HG02763 (cell line): ENCODE measurements around the gene FAM171A1.
A peak's percentile ranks its signal among the peaks of the same experiment; 100 is the strongest.
"Not testable (repeated sequence)": the region's sequence is repeated elsewhere in the genome, so short reads cannot be mapped to it uniquely, and the experiment has no call there.

Experiments used
- ATAC-seq: cut with Tn5 transposase; IDR thresholded peaks from one replicate; pipeline ENCODE4 v1.9.1; 2021; ENCODE audit warnings: mild to moderate bottlenecking, moderate library complexity; ENCODE audit not compliant: unreplicated experiment

Gene FAM171A1

DNA sequence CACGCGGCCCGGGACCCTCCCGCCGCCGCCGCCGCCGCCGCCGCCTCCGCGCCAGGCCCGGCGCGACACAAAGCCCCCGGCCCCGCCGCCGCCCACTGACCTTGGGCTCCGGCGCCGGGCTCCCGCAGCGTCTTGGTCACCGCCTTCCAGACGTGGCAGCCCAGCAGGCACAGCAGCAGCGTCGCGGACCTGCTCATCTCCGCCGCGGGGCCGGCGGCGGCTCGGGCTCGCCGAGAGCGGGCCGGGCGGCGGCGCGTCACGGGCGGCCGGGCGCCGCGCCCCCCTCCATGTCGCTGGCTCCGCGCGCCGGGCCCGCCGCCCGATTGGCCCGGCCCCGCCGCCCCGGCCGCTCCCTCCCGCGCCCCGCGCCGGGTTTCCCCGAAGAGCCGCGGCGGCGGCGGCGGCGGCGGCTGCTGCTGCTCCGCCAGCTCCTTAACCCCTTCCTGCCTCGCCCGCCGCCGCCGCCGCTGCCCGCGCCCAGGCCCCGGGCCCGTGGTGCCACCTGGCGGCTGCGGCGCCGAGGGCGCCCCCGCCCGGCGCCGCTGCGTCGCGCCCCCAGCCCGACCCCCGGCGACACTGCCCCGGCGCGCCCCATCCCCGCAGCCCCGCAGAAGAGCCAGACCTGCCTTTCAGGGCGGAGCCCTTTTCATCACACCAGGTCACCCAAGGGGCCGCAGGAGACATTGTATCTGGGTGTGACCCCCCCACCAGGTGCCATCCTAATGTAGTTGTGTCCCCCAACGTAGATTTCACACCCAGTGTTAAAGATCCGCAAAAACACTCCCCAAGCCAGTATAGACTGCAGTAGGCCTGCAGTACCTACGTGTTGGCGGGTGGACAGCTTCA, at the start of gene FAM171A1:
Gene FAM171A1, minus strand, starts transcription at position 434 of the 846 bp plus-strand sequence. Its CDS starts 237 bp downstream, at position 197.
- peak; percentile 37 for ATAC-seq

DNA sequence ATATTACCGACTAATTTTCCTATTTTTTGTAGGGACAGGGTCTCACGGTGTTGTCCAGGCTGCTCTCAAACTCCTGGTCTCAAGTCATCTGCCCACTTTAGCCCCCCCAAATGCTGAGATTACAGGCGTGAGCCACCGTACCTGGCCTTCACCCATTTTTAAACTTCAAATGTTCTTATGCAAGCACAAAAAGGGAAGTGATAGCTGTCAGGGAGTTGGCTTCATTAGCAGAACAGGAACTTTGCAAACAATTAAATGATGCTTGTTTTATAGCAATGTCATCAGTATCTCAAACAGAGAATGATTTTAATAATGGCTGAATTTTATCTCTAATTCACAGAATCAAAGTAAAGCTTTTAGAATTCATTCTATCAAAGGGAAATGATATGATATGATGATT, 49.8 kb upstream of the FAM171A1 start:
- no peak for ATAC-seq

DNA sequence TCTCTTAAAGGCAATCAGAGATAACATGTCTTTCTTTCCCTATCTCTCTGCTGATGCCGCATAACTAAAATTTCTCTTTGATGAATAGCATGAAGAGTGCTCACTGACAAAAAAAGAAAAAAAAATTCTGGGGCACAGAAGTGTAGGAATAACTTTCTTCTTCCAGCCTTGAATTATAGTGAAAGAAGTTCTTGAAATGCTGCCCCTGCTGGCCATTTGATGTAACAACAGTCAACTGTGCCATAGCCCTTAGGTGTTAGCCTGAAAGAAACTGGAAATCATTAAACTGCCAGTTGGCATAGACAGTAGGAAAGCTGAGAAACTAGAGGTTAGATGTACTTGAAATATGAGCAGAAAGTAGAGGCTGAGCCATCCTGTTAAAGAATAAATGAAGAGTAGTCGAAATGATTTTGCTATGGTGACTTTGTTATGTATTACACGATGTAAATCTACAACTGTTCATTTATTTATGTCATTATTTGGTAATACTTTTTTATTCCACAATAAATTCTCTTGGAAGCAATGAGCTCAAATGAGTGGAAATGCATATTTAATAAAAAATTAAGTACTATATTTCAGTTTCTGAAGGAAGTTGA, 48.3 kb upstream of the FAM171A1 start:
- no peak for ATAC-seq

DNA sequence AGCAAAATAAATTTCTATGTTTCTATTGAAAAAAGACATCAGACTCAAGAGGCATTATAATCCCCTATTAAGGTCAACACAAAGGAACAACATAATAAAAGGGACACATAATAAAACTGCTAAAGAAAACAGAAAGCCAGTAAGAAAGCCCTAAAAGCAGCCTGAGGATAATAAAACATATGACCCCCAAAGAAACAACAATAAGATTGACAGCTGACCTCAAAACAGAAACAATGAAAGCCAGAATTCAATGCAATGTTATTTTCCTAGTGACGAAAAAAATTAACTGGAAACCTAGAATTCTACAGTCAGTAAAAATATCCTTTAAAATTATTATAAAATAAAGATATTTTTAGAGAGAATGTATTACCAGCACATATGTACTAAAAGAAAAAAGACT, 44.9 kb upstream of the FAM171A1 start:
- ATAC-seq = no peak

DNA sequence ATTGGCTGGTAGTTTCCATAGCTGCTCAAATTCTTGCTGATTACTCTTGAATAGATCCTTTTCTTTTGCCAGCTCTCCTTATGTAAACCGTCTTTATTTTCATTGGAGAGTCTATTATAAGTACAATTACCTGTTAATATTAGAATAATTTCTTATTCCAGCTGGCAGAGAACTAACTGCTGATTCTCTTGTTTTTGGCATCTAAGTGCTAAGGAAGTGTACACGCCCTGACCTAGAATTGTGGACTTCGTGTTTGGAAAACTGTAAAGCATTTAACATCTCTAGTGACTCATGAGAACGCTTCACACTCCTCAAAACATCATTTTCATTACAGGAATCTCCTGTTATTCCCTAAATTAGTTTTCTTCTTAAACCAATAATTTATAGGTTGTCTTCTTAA, 39.9 kb upstream of the FAM171A1 start:
- ATAC-seq = no peak

DNA sequence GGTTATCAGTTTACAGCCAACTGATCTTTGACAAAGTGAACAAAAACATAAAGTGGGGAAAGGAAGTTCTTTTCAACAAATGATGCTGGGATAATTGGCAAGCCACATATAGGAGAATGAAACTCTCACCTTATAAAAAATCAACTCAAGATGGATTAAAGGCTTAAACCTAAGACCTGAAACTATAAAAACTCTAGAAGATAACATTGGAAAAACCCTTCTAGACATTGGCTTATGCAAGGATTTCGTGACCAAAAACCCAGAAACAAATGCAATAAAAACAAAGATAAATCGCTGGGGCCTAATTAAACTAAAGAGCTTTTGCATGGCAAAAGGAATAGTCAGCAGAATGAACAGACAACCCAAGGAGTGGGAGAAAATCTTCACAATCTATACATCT, 38.3 kb upstream of the FAM171A1 start:
- not testable (repeated sequence) for ATAC-seq

DNA sequence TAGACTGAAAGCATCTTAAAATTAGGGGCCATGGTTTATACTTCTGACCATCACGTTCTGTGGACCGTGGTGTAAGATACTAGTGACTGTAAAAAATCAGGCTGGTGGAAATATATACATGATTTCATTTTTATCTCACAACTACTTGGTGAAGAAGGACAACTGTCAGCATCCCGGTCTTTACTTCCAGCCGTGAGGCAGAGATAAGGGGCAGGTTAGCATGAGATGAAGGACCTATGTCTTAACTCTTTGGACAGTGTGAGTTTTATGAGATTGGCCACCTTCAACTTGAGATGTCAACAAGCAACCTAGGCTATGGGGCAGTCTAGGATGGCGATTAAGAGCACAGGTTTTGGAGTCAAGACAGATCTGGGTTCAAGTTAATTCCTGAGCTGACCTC, 37.5 kb upstream of the FAM171A1 start:
- ATAC-seq = no peak

DNA sequence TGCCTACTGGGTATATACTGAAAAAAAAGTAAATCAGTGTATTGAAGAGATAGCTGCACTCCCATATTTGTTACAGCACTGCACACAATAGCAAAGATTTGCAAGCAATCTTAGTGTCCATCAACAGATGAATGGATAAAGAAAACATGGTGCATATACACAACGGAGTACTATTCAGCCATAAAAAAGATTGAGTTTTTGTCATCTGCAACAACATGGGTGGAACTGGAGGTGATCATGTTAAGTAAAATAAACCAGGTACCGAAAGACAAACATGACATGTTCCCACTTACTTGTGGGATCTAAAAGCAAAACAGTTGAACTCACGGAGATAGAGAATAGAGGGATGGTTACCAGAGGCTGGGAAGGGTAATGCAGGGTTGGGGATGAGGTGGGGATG, 34.2 kb upstream of the FAM171A1 start:
- no peak for ATAC-seq

DNA sequence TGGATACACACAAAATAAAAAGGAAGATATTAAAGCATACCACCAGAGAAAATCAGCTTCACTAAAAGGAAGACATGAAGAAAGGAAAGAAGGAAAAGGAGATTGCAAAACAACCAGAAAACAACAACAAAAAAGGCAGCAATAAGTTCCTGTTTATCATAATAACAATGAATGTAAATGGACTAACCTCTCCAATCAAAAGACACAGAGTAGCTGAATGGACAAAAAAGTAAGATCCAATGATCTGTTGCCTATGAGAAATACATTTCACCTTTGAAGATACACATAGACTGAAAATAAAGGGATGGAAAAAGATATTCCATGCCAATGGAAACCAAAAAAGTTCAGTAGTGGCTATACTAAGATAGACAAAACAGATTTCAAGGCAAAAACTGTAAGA, 30.3 kb upstream of the FAM171A1 start:
- no peak for ATAC-seq

DNA sequence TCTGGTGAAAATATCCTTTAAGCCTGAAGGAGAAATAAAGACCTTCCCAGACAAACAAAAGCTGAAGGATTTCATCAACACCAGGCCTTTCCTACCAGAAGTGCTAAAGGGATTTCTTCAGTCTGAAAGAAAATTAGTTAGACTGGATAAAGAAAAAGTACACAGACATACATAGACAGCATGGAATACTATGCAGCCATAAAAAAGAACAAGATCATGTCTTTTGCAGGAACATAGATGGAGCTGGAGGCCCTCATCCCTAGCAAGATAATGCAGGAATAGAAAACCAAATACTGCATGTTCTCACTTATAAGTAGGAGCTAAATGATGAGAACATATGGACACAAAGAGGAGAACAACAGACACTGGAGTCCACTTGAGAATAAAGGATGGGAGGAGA, 29.4 kb upstream of the FAM171A1 start:
- ATAC-seq = not testable (repeated sequence)

DNA sequence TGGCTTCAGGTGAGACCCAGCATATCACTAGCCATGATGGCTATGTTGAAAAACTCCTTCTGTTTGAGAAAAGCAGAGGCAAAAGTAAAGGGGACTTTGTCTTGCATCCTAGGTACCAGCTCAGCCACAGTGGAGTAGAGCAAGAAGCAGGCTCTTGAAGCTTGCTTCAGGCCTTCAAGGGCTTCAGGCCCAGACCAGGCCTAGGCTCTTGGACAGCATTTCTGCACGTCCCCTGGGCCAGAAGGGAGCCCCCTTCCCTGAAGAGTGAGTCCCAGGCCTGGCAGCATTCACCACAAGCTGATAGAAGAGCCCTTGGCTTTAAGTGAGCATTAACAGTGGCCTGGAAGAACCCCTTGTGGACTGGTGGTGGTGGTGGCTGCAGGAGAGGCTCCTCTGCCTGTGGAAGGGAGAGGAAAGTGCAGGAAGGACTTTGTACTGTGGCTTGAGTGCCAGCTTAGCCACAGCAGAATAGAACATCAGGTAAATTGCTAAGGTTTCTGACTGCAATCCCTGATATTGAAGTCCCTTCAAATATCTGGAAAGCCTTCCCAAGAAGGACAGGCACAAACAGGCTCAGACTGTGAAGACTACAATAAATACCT, 28.1 kb upstream of the FAM171A1 start:
- no peak for ATAC-seq

DNA sequence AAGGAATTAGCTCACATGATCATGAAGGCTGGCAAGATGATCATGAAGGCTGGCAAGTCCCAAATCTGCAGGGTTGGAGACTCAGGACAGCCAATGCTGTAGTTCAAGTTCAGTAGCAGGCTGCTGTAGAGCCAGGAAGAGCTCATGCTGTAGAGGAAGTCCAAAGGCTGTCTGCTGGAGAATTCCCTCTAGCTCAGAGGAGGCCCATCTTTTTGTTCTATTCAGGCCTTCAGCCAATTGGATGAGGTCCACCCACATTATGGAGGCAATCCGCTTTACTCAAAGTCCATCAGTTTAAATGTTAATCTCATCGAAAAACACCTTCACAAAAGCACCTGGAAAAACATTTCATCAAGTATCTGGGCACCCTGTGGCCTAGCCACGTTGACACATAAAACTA, 24.8 kb upstream of the FAM171A1 start:
- no peak for ATAC-seq

DNA sequence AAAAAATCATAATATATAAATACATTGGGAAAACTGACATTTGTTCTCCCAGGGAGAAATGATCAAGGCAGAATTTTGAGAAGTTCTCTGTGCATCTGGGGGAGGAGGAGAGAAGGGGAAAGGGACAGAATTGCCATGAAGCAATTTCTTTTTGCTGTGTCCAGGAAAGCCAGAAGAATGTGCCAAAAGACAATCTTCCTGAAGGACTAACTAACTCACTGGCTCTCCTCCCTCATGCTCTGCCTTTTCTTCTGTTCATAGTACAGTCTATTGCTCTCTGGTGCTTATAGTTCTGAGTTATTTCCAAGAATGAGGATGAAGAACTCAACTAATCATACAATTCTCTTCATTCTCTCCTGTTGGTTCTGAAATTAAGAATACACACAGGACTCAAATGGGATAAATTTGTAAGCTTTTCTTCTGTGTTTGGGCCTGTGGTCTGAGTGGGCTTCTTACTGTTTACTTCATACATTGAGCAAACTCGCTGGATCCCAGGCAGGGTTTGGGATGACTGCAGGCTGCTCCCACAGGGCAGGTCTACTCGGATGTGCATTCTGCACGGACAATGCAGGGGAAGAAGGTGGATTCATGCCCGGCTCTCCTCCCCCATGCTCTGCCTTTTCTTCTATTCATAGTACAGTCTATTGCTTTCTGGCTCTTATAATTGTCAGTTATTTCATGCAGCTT, 22.2 kb upstream of the FAM171A1 start:
- ATAC-seq = no peak

DNA sequence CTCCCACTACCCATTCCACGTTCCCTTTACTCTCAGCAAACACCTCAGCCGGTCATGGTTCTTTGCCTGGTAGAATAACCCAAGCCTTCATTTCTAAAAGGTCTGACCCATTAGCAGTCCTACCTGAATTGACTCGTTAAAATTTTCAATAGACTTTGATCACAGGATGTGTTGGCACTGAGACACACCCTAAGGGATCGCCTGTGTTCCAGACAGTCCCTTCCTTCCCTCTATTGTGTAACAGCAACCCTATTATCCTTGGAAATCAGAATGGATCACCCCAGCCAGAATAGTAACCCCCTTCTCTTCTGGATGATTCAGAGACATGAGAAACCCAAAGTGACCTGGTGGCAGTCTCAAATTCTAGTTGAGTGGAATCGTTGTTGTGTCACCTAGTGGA, 20.4 kb upstream of the FAM171A1 start:
- ATAC-seq = no peak

DNA sequence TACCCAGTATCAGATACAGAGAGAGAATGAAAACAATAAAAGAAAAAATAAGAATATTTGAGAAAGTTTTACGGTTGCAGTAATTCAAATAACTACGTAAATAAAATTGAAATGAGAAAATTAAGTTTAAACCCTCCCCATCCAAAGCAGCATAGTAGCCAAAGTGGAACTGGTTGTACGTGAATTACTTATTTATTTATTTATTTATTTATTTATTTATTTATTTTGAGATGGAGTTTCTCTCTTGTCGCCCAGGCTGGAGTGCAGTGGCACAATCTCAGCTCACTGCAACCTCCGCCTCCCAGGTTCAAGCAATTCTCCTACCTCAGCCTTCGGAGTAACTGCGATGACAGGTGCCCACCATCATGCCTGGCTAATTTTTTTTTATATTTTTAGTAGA, 17.1 kb upstream of the FAM171A1 start:
- not testable (repeated sequence) for ATAC-seq

DNA sequence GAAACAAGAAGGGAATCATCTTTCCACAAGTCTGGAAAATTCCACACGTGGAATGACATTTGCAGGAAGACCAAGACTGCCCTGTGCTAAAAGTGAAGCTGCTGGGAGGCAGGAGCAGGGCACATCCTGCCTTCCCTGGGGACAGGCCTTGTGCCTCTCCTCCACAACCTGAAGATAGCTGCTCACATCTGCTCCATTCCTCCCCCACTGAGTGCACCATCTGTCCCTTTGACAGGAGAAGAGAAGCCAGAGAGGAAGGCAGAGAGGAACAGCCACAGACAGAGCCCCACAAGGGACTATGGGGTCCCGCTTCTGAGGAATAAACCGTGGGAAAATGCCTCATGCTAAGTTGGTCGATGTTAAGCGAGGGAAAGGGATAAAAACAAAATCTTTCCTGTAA, 15.9 kb upstream of the FAM171A1 start:
- no peak for ATAC-seq

DNA sequence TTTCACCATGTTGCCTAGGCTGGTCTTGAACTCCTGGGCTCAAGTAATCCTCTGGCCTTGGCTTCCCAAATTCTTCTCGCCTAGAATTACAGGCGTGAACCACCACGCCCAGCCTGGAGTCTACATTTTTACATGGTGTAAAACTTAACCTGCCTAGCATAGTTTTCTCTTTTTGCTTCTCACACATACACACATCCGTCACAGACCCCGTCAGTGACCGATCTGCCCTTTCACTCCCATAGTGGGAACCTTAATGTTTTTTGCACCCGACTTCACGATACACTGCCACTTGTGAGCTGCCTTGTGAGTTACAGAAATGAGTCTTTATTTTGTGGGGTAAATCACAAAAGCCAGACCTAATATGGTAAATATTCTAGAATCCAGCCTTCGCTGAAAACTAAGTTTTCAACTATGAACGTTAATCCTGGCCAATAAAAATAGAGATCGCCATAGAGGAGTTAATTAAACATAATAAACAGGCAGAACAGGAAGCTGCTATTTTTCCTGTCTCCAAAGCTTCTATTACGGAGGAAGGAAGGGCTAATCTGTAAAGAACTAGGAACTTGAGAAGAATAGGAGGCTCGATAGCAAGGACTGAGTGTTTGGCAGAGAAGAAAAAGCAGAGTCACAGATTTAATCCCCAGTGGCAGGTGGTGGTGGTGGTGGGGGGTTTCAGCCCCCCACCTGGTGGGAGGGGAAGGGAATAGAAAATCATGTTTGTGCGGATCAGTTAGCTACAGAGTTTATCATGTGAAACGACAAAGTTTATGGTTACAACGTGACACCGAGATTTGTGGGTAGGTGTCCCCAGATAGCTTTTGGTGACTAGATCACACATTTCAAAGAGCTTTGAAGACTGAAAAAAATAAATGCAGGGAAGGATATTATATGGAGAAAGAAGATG, 14.7 kb upstream of the FAM171A1 start:
- no peak for ATAC-seq

DNA sequence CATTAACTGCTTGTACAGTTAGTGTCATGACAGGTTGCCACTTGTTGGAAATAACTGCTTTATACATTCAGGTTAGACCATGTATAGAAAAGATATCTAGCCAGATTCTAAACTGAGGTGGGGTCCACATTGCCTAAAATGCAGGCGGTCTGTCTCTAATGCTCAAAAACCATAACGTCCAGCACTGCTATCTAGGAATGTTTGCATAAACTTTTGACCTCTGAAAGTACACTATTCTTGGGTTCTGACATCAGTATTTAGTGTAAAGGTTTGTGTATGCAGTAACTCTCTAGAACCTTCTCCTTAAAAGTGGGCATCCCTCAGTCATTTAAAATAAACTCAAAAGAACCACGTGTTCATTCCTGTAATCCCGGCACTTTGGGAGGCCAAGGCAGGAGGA, 10.3 kb upstream of the FAM171A1 start:
- ATAC-seq = no peak

DNA sequence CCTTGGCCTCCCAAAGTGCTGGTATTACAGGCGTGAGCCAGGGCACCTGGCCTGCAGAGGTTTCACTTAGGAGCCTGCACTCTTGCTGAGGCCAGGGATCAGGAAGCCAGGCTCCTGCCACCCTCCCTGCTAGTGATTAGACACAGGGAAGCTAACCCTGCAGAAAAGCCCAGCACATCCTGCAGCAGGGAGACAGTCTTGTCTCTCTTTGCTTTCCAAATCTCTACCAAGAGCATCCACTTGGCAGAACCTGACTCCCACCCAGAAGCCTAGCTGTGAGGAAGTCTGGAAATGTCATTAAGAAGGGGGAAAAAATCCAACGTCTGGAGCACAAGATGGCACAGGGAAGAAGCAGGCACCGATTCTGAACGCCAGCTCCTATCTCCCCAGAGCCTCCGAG, 8.0 kb upstream of the FAM171A1 start:
- no peak for ATAC-seq

DNA sequence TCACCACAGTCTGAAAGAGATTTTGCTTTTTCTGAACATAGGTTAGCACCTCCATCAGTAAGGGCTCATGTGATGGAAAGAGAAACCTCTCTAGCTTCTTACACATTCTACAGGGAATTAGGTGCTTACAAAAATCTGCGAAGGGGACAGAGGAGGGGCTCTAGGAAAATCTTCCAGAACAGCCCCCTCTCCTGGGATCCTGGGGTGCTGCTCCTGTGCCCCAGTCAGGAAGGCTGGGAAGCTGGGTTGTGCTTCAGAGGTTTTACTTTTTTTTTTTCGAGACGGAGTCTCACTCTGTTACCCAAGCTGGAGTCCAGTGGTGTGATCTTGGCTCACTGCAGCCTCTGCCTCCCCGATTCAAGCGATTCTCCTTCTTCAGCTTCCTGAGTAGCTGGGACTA, 7.5 kb upstream of the FAM171A1 start:
- no peak for ATAC-seq

DNA sequence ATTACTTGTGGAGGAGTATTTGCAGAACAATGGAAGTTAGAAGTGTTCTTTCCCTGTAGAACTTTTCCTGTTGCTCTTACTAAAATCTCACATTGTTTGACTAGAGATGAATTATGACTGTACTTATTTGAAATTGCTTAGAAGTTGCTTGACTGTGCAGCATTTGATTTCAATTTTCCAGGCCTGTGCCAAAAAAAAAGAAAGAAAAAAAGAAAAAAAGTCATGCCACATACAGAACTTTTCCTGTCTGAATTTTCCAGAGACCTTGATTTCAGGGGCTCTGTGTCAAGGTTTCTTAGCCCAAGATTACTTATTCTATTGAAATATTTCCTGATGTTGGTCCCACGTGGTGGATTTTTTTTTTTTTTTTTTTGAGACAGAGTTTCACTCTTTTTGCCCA, 3.5 kb upstream of the FAM171A1 start:
- no peak for ATAC-seq
